Aorta (tissue), 5 donors: ENCODE data around the gene DNHD1. TPM values are rescaled to one million over a fixed set of nuclear protein-coding genes. Genes with fewer than 3 reads are reported as not detected.

ENCODE experiments used
- ATAC-seq: fragments of 200-7000 bp; cut with Tn5 transposase; one replicate; pipeline ENCODE4 v1.9.1; 2022; ENCODE audit warnings: moderate library complexity; ENCODE audit not compliant: low FRiP score
- DNase-seq, 2 donors: peaks; one replicate each; pipeline ENCODE4 v3.0.0-alpha.2; 2020
- H3K27ac ChIP-seq, 2 donors: one replicate each; pipeline ENCODE4 v1.5.1; 2013; ENCODE audit warnings: low read length in 2 of 2, mild to moderate bottlenecking in 2 of 2, moderate library complexity in 2 of 2, control low read depth in 1 of 2, inconsistent platforms in 1 of 2, low read depth in 1 of 2
- H3K27me3 ChIP-seq, 2 donors: one replicate each; pipeline ENCODE4 v1.6.1; 2013; ENCODE audit warnings: control low read depth in 1 of 2, low read length in 1 of 2, mild to moderate bottlenecking in 1 of 2, moderate library complexity in 1 of 2; ENCODE audit not compliant: insufficient read depth in 2 of 2, control insufficient read depth in 1 of 2
- H3K36me3 ChIP-seq, 2 donors: one replicate each; pipeline ENCODE4 v1.6.1; 2013; ENCODE audit warnings: control low read depth in 1 of 2, low read length in 1 of 2, mild to moderate bottlenecking in 1 of 2; ENCODE audit not compliant: insufficient read depth in 2 of 2, control insufficient read depth in 1 of 2
- H3K4me1 ChIP-seq, 2 donors: one replicate each; pipeline ENCODE4 v1.6.1; 2013; ENCODE audit warnings: low read length in 2 of 2, control low read depth in 1 of 2, mild to moderate bottlenecking in 1 of 2, moderate library complexity in 1 of 2; ENCODE audit not compliant: insufficient read depth in 2 of 2, control insufficient read depth in 1 of 2
- H3K4me3 ChIP-seq, 2 donors: one replicate each; pipeline ENCODE4 v1.5.1; 2013; ENCODE audit warnings: low read length in 2 of 2, control low read depth in 1 of 2, mild to moderate bottlenecking in 1 of 2
- H3K9me3 ChIP-seq: one replicate; pipeline ENCODE4 v1.6.1; 2013; ENCODE audit warnings: mild to moderate bottlenecking, low read length; ENCODE audit not compliant: control insufficient read depth
- WGBS, 2 donors: extraction: QIAGEN DNeasy Blood & Tissue Kit; methylation state at CpG; one replicate each; pipeline ENCODE4 v1.1.7; 2013; 5-methylcytosine and 5-hydroxymethylcytosine counted together
- intact Hi-C, 2 donors: fragments of 100-400 bp; cut with DNase I; formaldehyde crosslinking; loops; one replicate each; pipeline versions ENCODE4 v1.14.2 to v1.15.0; 2022
- polyA plus RNA-seq, 2 donors: library from polyadenylated mRNA; stranded (reverse); fragments of 200-250 nt; gene quantifications; one replicate each; pipeline ENCODE4 v1.2.3, GENCODE V29; 2013
- total RNA-seq, 2 donors: library from RNA; stranded (reverse); fragmentation: NEBNext Ultra II Directional; extraction: Animal tissue kit (Norgen Biotek cat#: 25700); gene quantifications; one replicate each; pipeline ENCODE4 v1.2.1, GENCODE V29; 2021
- donor health status: healthy with polysubstance abuse.
- donor health status: Bipolar disorder and iron deficiency.
- donor health status: DM: no; HTN: no; CAD: no.
- donor health status: DM: no; HTN: no; CAD: no.
- donor health status: DM: yes; HTN: yes; CAD: no.

Gene DNHD1
- total and polyA plus RNA-seq, 4 donors: 1.9 to 28.1 (median 22.3) TPM

- no peaks in the 10 kb centered on the region for H3K4me1 ChIP-seq
- DNase-seq (no peak), ATAC-seq (no peak)
- H3K27me3 ChIP-seq: no peaks in the 10 kb centered on the region
- H3K9me3 ChIP-seq: no peaks in the 10 kb centered on the region
- intact Hi-C loops: no loop called here
- WGBS, 2 donors: 79 to 89% methylated on average over 4 of the region's 4 CpGs
- H3K4me3 ChIP-seq: no peak overlapping the region
- peaks cover 0 to 3% of the 10 kb centered on the region in 2 donors for H3K36me3 ChIP-seq
- H3K27ac ChIP-seq: no peak overlapping the region
Observed at GRCh38 chr11:6476571-6476970, 20.5 kb upstream of the DNHD1 start.

GRCh38 chr11:6480299-6480914 lies 16.7 kb upstream of the DNHD1 start:
- Histone ChIP-seq H3K4me1 (peaks cover 0 to 2% of the 10 kb centered on the region in 2 donors), H3K4me3 (peak overlapping the region; percentile 68 to 78), H3K27me3 (no peaks in the 10 kb centered on the region), H3K27ac (peak overlapping the region in 1 of 2 donors; percentile 75), H3K9me3 (no peaks in the 10 kb centered on the region), H3K36me3 (peaks cover 0 to 3% of the 10 kb centered on the region in 2 donors)
- intact Hi-C loops: loop anchor here in 1 of 2 donors (5.0 kb wide), 1 partner anchor 202 kb away; the partner anchor contains the start of gene MRPL17
- DNase-seq: no peak
- no peak for ATAC-seq
- WGBS, 2 donors: 32 to 34% methylated on average over 9 of the region's 9 CpGs

- peaks cover 0 to 2% of the 10 kb centered on the region in 2 donors for H3K4me1 ChIP-seq
- H3K27me3 ChIP-seq: no peaks in the 10 kb centered on the region
- WGBS, 2 donors: 0% methylated on average over 64 to 66 of the region's 66 CpGs
- H3K9me3 ChIP-seq: no peaks in the 10 kb centered on the region
- DNase-seq (peak; percentile 100), ATAC-seq (peak; percentile 97)
- intact Hi-C loops: loop anchor here in 1 of 2 donors (5.0 kb wide), 1 partner anchor 201 kb away; the partner anchor contains the start of gene MRPL17
- H3K27ac ChIP-seq: peak within 1 kb of the TSS; percentile 63 to 75
- peak within 1 kb of the TSS; percentile 68 to 78 for H3K4me3 ChIP-seq
- peaks cover 0 to 3% of the 10 kb centered on the region in 2 donors for H3K36me3 ChIP-seq
Observed at GRCh38 chr11:6481012-6481923, 15.8 kb upstream of the DNHD1 start, which contains the start of the genes ARFIP2 and TIMM10B. Gene ARFIP2 (minus strand): TSS chr11:6481331. CDS start chr11:6480421, 910 bp downstream. Gene TIMM10B (plus strand): TSS chr11:6481501. CDS start chr11:6481517, 16 bp downstream.

GRCh38 chr11:6481924-6482275 lies 15.2 kb upstream of the DNHD1 start:
- no peak for ATAC-seq
- no peak for DNase-seq
- intact Hi-C loops: loop anchor here in 1 of 2 donors (5.0 kb wide), 1 partner anchor 200 kb away; the partner anchor contains the start of gene MRPL17

GRCh38 chr11:6482441-6482840 lies 14.6 kb upstream of the DNHD1 start:
- 68 to 76% methylated on average over 4 of the region's 4 CpGs for WGBS, 2 donors
- intact Hi-C loops: loop anchor here in 1 of 2 donors (5.0 kb wide), 1 partner anchor 200 kb away; the partner anchor contains the start of gene MRPL17
- no peaks in the 10 kb centered on the region for H3K9me3 ChIP-seq
- peak overlapping the region in 1 of 2 donors; percentile 56 for H3K4me3 ChIP-seq
- H3K27me3 ChIP-seq: no peaks in the 10 kb centered on the region
- H3K4me1 ChIP-seq: peaks cover 0 to 2% of the 10 kb centered on the region in 2 donors
- H3K27ac ChIP-seq: no peak overlapping the region
- ATAC-seq: no peak
- DNase-seq: no peak
- H3K36me3 ChIP-seq: peaks cover 0 to 3% of the 10 kb centered on the region in 2 donors

More at GRCh38 chr11:6481924-6482275, 15.2 kb upstream of the DNHD1 start:
- 2 to 9% methylated on average over 13 of the region's 13 CpGs for WGBS, 2 donors
- Histone ChIP-seq H3K4me3 (peak overlapping the region; percentile 30 to 56), H3K9me3 (no peaks in the 10 kb centered on the region), H3K27me3 (no peaks in the 10 kb centered on the region), H3K4me1 (peaks cover 0 to 2% of the 10 kb centered on the region in 2 donors), H3K36me3 (peaks cover 0 to 3% of the 10 kb centered on the region in 2 donors), H3K27ac (peak overlapping the region in 1 of 2 donors; percentile 30)

- H3K36me3 ChIP-seq: peaks cover 0 to 3% of the 10 kb centered on the region in 2 donors
- H3K4me1 ChIP-seq: peaks cover 0 to 2% of the 10 kb centered on the region in 2 donors
- H3K9me3 ChIP-seq: no peaks in the 10 kb centered on the region
- intact Hi-C loops: loop anchor here in 1 of 2 donors (5.0 kb wide), 1 partner anchor 199 kb away; the partner anchor contains the start of gene MRPL17
- no peaks in the 10 kb centered on the region for H3K27me3 ChIP-seq
- no peak overlapping the region for H3K4me3 ChIP-seq
- ATAC-seq (no peak), DNase-seq (no peak)
- H3K27ac ChIP-seq: no peak overlapping the region
- WGBS, 2 donors: 87 to 88% methylated on average over 6 of the region's 6 CpGs
Observed at GRCh38 chr11:6483015-6483414, 14.1 kb upstream of the DNHD1 start.

- no peak for DNase-seq
- Histone ChIP-seq H3K27me3 (no peaks in the 10 kb centered on the region), H3K9me3 (no peaks in the 10 kb centered on the region), H3K36me3 (peaks cover 0 to 3% of the 10 kb centered on the region in 2 donors), H3K4me3 (no peak overlapping the region), H3K27ac (no peak overlapping the region), H3K4me1 (peaks cover 0 to 2% of the 10 kb centered on the region in 2 donors)
- ATAC-seq: no peak
- 81 to 83% methylated on average over 3 of the region's 3 CpGs for WGBS, 2 donors
- intact Hi-C loops: no loop called here
Observed at GRCh38 chr11:6485661-6486060, 11.4 kb upstream of the DNHD1 start.

- Histone ChIP-seq H3K27ac (no peak overlapping the region), H3K36me3 (peaks cover 0 to 3% of the 10 kb centered on the region in 2 donors)
- intact Hi-C loops: no loop called here
Observed at GRCh38 chr11:6486256-6486655, 10.8 kb upstream of the DNHD1 start.

More at GRCh38 chr11:6486256-6486655, 10.8 kb upstream of the DNHD1 start:
- Histone ChIP-seq H3K9me3 (no peaks in the 10 kb centered on the region), H3K27me3 (no peaks in the 10 kb centered on the region), H3K4me3 (no peak overlapping the region), H3K4me1 (peaks cover 0 to 2% of the 10 kb centered on the region in 2 donors)
- DNase-seq: no peak
- WGBS, 2 donors: 84 to 90% methylated on average over 3 of the region's 3 CpGs
- ATAC-seq: no peak
